Measurements from ENCODE around the gene GOLGA6C. TPM values are rescaled to one million over a fixed set of nuclear protein-coding genes. Genes with fewer than 3 reads are reported as not detected.
"Not testable (repeated sequence)": the region's sequence is repeated elsewhere in the genome, so short reads cannot be mapped to it uniquely, and the experiment has no call there.

Gene GOLGA6C, protein sequence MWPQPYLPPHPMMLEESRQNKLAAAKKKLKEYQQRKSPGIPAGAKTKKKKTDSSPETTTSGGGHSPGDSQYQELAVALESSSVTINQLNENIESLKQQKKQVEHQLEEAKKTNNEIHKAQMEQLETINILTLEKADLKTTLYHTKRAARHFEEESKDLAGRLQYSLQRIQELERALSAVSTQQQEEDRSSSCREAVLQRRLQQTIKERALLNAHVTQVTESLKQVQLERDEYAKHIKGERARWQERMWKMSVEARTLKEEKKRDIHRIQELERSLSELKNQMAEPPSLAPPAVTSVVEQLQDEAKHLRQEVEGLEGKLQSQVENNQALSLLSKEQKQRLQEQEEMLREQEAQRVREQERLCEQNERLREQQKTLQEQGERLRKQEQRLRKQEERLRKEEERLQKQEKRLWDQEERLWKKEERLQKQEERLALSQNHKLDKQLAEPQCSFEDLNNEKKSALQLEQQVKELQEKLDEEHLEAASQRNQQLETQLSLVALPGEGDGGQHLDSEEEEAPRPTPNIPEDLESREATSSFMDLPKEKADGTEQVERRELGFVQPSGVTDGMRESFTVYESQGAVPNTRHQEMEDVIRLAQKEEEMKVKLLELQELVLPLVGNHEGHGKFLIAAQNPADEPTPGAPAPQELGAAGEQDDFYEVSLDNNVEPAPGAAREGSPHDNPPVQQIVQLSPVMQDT
- not detected in 2 replicates for total RNA-seq

- not testable (repeated sequence) for H3K4me3 ChIP-seq (ENCODE audit: low read depth, low read length); H3K27me3 ChIP-seq (ENCODE audit: control insufficient read depth, insufficient read depth, low read length); DNase-seq (ENCODE audit: low read depth)
Measured at GRCh38 chr15:75258034-75258433, at the start of gene GOLGA6C. Gene GOLGA6C, plus strand, starts transcription at chr15:75258334. Its CDS starts 265 bp downstream, at chr15:75258599.

DNA sequence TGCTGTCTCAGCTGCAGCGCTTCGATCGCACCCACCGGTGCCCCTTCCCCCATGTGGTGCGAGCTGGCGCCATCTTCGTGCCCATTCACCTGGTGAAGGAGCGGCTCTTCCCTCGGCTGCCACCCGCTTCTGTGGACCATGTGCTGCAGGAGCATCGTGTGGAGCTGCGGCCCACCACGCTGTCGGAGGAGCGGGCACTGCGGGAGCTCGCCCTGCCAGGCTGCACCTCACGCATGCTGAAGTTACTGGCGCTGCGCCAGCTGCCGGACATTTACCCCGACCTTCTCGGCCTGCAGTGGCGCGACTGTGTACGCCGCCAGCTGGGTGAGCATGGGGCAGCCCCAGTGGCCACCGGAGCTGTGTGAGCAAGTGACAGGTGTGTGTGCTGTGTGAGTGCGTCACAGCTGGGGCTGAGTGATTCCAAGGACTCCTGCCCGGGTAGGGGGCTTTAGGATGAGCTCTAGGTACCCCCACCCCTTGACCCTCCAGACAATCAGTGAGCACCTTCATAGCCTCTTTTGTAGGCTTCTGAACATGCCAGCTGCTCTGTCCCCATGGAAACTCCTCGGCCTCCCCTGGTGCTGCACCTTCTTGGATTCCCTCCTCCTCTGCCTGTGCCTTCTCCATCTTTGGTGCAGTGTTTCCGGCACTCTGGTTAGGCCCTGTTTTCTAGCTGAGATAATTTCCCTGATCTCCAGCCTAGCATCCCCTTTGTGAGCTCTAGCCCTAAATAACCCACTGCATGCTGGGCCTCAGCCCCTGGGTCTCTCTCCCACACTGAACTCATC is 49.4 kb upstream of the GOLGA6C start:
- no peak overlapping the region for H3K4me3 ChIP-seq (ENCODE audit: low read depth, low read length)
- H3K36me3 ChIP-seq (ENCODE audit: control insufficient read depth, insufficient read depth, low read length): peaks cover 3% of the 10 kb centered on the region
- no peak for DNase-seq (ENCODE audit: low read depth)
- TF ChIP-seq, protein P1, sequence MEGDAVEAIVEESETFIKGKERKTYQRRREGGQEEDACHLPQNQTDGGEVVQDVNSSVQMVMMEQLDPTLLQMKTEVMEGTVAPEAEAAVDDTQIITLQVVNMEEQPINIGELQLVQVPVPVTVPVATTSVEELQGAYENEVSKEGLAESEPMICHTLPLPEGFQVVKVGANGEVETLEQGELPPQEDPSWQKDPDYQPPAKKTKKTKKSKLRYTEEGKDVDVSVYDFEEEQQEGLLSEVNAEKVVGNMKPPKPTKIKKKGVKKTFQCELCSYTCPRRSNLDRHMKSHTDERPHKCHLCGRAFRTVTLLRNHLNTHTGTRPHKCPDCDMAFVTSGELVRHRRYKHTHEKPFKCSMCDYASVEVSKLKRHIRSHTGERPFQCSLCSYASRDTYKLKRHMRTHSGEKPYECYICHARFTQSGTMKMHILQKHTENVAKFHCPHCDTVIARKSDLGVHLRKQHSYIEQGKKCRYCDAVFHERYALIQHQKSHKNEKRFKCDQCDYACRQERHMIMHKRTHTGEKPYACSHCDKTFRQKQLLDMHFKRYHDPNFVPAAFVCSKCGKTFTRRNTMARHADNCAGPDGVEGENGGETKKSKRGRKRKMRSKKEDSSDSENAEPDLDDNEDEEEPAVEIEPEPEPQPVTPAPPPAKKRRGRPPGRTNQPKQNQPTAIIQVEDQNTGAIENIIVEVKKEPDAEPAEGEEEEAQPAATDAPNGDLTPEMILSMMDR (IDR thresholded peaks at IDR 0.05; ENCODE audit: insufficient read depth, low read length, poor library complexity, severe bottlenecking): no peak
- H3K27me3 ChIP-seq (ENCODE audit: control insufficient read depth, insufficient read depth, low read length): no peaks in the 10 kb centered on the region

More at GRCh38 chr15:75258034-75258433, at the start of gene GOLGA6C:
- not testable (repeated sequence) for H3K36me3 ChIP-seq (ENCODE audit: control insufficient read depth, insufficient read depth, low read length)

DNA sequence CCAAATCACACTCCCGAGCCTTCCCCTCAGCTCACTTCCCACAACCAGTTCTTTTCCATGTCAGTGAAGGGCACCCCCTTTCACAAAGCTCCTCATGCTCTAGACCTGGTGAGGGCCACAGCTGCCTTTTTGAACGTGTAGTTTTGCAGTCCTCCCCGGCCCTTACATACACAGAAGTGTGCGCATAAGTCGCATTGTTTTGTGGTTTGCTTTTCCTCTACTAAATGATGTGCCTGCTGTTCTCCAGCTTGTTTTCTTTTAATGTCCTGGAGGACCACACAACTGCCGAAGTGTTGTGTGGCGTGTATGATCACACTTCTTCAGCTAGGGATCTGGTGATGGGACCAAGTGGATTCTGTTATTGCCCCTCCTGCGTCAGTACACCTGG is 48.9 kb upstream of the GOLGA6C start:
- no peak for DNase-seq (ENCODE audit: low read depth)
- H3K4me3 ChIP-seq (ENCODE audit: low read depth, low read length): no peak overlapping the region
- peaks cover 3% of the 10 kb centered on the region for H3K36me3 ChIP-seq (ENCODE audit: control insufficient read depth, insufficient read depth, low read length)
- no peaks in the 10 kb centered on the region for H3K27me3 ChIP-seq (ENCODE audit: control insufficient read depth, insufficient read depth, low read length)
- TF ChIP-seq, protein P1 (IDR thresholded peaks at IDR 0.05; ENCODE audit: insufficient read depth, low read length, poor library complexity, severe bottlenecking): no peak

DNA sequence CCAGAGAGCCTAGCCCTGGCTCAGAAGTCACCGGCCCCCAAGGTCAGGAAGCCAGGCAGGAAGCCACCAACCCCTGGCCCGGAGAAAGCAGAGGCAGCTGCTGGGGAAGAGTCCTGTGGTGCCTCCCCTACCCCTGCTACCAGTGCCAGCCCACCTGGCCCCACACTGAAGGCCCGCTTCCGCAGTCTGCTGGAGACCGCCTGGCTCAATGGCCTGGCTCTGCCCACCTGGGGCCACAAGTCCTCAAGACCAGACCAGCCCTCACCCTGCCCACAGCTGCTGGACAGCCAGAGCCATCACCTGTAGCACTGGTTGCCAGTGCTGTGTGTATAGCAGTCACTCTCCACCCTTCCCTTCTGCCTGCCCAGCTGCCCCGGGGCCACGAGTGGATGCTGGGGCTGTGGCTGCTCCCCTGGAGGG is 47.3 kb upstream of the GOLGA6C start:
- no peak for DNase-seq (ENCODE audit: low read depth)
- H3K4me3 ChIP-seq (ENCODE audit: low read depth, low read length): no peak overlapping the region
- TF ChIP-seq, protein P1 (IDR thresholded peaks at IDR 0.05; ENCODE audit: insufficient read depth, low read length, poor library complexity, severe bottlenecking): no peak
- H3K27me3 ChIP-seq (ENCODE audit: control insufficient read depth, insufficient read depth, low read length): no peaks in the 10 kb centered on the region
- peaks cover 3% of the 10 kb centered on the region for H3K36me3 ChIP-seq (ENCODE audit: control insufficient read depth, insufficient read depth, low read length)

GRCh38 chr15:75211436-75212199 is 46.5 kb upstream of the GOLGA6C start:
- no peak overlapping the region for H3K4me3 ChIP-seq (ENCODE audit: low read depth, low read length)
- TF ChIP-seq, protein P1 (IDR thresholded peaks at IDR 0.05; ENCODE audit: insufficient read depth, low read length, poor library complexity, severe bottlenecking): no peak
- peaks cover 3% of the 10 kb centered on the region for H3K36me3 ChIP-seq (ENCODE audit: control insufficient read depth, insufficient read depth, low read length)
- DNase-seq (ENCODE audit: low read depth): no peak
- H3K27me3 ChIP-seq (ENCODE audit: control insufficient read depth, insufficient read depth, low read length): no peaks in the 10 kb centered on the region
